Keratinocyte (primary cell): ENCODE results near the gene TNRC6A. TPM values are rescaled to one million over a fixed set of nuclear protein-coding genes. Genes with fewer than 3 reads are reported as not detected.

Source experiments
- DNase-seq: peaks from one replicate; pipeline ENCODE4 v3.0.0-alpha.2; 2011; ENCODE audit warnings: low read depth, missing footprints, low spot score
- FAIRE-seq: peaks from 2 replicates; lab custom pipeline; 2011; peaks lifted over from hg19 to GRCh38; lab: Jason Lieb, UNC
- H2AFZ ChIP-seq: 2 replicates; pipeline ENCODE4 v1.6.0; 2012; ENCODE audit warnings: low read length, control low read depth, inconsistent platforms; ENCODE audit not compliant: control insufficient read depth
- H3K27ac ChIP-seq: 2 replicates; pipeline ENCODE4 v1.5.1; 2011; ENCODE audit warnings: low read length; ENCODE audit not compliant: control insufficient read depth, insufficient read depth
- H3K27me3 ChIP-seq: 3 replicates; pipeline ENCODE4 v1.6.0; 2011; ENCODE audit warnings: low read length; ENCODE audit not compliant: control insufficient read depth, insufficient read depth; ENCODE audit errors: extremely low read depth
- H3K36me3 ChIP-seq, 2 experiments: 2 replicates in 1 of 2; 3 replicates in 1 of 2; pipeline ENCODE4 v1.5.1; 2011; ENCODE audit warnings: low read length in 2 of 2, mild to moderate bottlenecking in 1 of 2; ENCODE audit not compliant: control insufficient read depth in 2 of 2, insufficient read depth in 2 of 2; ENCODE audit errors: extremely low read depth in 1 of 2
- H3K4me1 ChIP-seq: 3 replicates; pipeline ENCODE4 v1.5.1; 2011; ENCODE audit warnings: low read length; ENCODE audit not compliant: control insufficient read depth, insufficient read depth; ENCODE audit errors: extremely low read depth
- H3K4me2 ChIP-seq: 3 replicates; pipeline ENCODE4 v1.6.0; 2011; ENCODE audit warnings: low read depth, low read length; ENCODE audit not compliant: control insufficient read depth, insufficient read depth; ENCODE audit errors: extremely low read depth
- H3K4me3 ChIP-seq, 3 experiments: fragments of 200-600 bp in 1 of 3; sonication (generic) in 1 of 3; 2 replicates in 2 of 3; 3 replicates in 1 of 3; pipeline ENCODE4 v1.5.1; 2011 to 2016; ENCODE audit warnings: low read length in 3 of 3, mild to moderate bottlenecking in 3 of 3, control low read depth in 2 of 3, inconsistent platforms in 1 of 3, low read depth in 1 of 3, mixed read lengths in 1 of 3, mixed run types in 1 of 3, moderate library complexity in 1 of 3; ENCODE audit not compliant: control insufficient read depth in 2 of 3, insufficient read depth in 2 of 3; ENCODE audit errors: extremely low read depth in 1 of 3
- H3K79me2 ChIP-seq: 2 replicates; pipeline ENCODE4 v1.6.0; 2012; ENCODE audit warnings: low read length; ENCODE audit not compliant: control insufficient read depth, insufficient read depth
- H3K9ac ChIP-seq: 3 replicates; pipeline ENCODE4 v1.6.0; 2011; ENCODE audit warnings: low read length; ENCODE audit not compliant: control insufficient read depth, insufficient read depth; ENCODE audit errors: extremely low read depth
- H3K9me1 ChIP-seq: 3 replicates; pipeline ENCODE4 v1.6.0; 2011; ENCODE audit warnings: low read length; ENCODE audit not compliant: control insufficient read depth, insufficient read depth; ENCODE audit errors: extremely low read depth
- H3K9me3 ChIP-seq: 2 replicates; pipeline ENCODE4 v1.5.1; 2012; ENCODE audit warnings: low read depth, low read length; ENCODE audit not compliant: control insufficient read depth
- H4K20me1 ChIP-seq: 3 replicates; pipeline ENCODE4 v1.6.0; 2011; ENCODE audit warnings: low read length; ENCODE audit not compliant: control insufficient read depth, insufficient read depth; ENCODE audit errors: extremely low read depth
- CTCF ChIP-seq, 3 experiments: IDR thresholded peaks in 1 of 3; conservative IDR thresholded peaks in 1 of 3; optimal IDR thresholded peaks in 1 of 3; 2 replicates in 2 of 3; 3 replicates in 1 of 3; pipeline versions ENCODE3 to v1.5.1; 2011; ENCODE audit warnings: low read length in 3 of 3, mild to moderate bottlenecking in 3 of 3, moderate library complexity in 2 of 3, control low read depth in 1 of 3, inconsistent platforms in 1 of 3; ENCODE audit not compliant: insufficient read depth in 2 of 3; ENCODE audit errors: extremely low read depth in 1 of 3
- EZH2 ChIP-seq: IDR thresholded peaks from one replicate; pipeline ENCODE4 v1.6.1; 2012; ENCODE audit warnings: inconsistent platforms, mild to moderate bottlenecking, low read length, moderate library complexity
- dilution Hi-C: fragments of 300-500 bp; cut with MboI; formaldehyde crosslinking; loops from one replicate; pipeline ENCODE4 v1.7.0; 2020; ENCODE audit warnings: low sequenced_read_pairs; ENCODE audit not compliant: extremely low pct_ligation_motif_present
- polyA plus RNA-seq, 5 experiments: library from polyadenylated mRNA; depleted of rRNA in 3 of 5; stranded (reverse) in 3 of 5; stranded (forward) in 1 of 5; unstranded in 1 of 5; fragments of >200 nt; gene quantifications; 1 replicate in 1 of 5; 2 replicates in 3 of 5; 3 replicates in 1 of 5; pipeline versions ENCODE4 v1.2.1 to v1.2.3, GENCODE V29; 2011 to 2012; ENCODE audit warnings: missing spikeins in 2 of 5, low read depth in 1 of 5, low replicate concordance in 1 of 5

Gene TNRC6A
- polyA plus RNA-seq, 1 donor (not counting 4 experiments of a cell fraction or from before 2014, with no cell fraction given), result 23.3 TPM

- dilution Hi-C loops, result no loop called here
Measured at GRCh38 chr16:24683250-24683649, 46.2 kb upstream of the TNRC6A start.

GRCh38 chr16:24683847-24684493 lies 45.5 kb upstream of the TNRC6A start:
- Histone ChIP-seq H3K4me2 (no peak overlapping the region), H3K4me3 (no peak overlapping the region), H3K9ac (no peak overlapping the region), H3K36me3 (no peaks in the 10 kb centered on the region), H2AFZ (no peak overlapping the region), H3K27me3 (no peaks in the 10 kb centered on the region), H3K9me3 (no peaks in the 10 kb centered on the region), H3K4me1 (peaks cover 23% of the 10 kb centered on the region), H3K79me2 (no peaks in the 10 kb centered on the region), H3K27ac (no peak overlapping the region), H3K9me1 (no peaks in the 10 kb centered on the region), H4K20me1 (no peaks in the 10 kb centered on the region)
- DNase-seq, result no peak
- FAIRE-seq, result no peak
- dilution Hi-C loops, result no loop called here
- TF ChIP-seq CTCF (optimal IDR thresholded peaks at IDR 0.05 in 1 of 3, IDR thresholded peaks at IDR 0.05 in 1 of 3, conservative IDR thresholded peaks at IDR 0.05 in 1 of 3; ENCODE audit: extremely low read depth in 1 of 3, insufficient read depth in 2 of 3, low read length in 3 of 3) (no peak), EZH2 (no peak)

More at GRCh38 chr16:24683250-24683649, 46.2 kb upstream of the TNRC6A start:
- DNase-seq (no peak), FAIRE-seq (no peak)
- H2AFZ ChIP-seq, result no peak overlapping the region
- H3K9ac ChIP-seq, result no peak overlapping the region
- peaks cover 23% of the 10 kb centered on the region for H3K4me1 ChIP-seq
- no peaks in the 10 kb centered on the region for H3K9me3 ChIP-seq
- H3K27me3 ChIP-seq, result no peaks in the 10 kb centered on the region
- no peak overlapping the region for H3K27ac ChIP-seq
- TF ChIP-seq CTCF (optimal IDR thresholded peaks at IDR 0.05 in 1 of 3, IDR thresholded peaks at IDR 0.05 in 1 of 3, conservative IDR thresholded peaks at IDR 0.05 in 1 of 3; ENCODE audit: extremely low read depth in 1 of 3, insufficient read depth in 2 of 3, low read length in 3 of 3), result no peak
- TF ChIP-seq EZH2, result no peak
- H3K4me2 ChIP-seq, result no peak overlapping the region
- H3K79me2 ChIP-seq, result no peaks in the 10 kb centered on the region
- no peaks in the 10 kb centered on the region for H3K9me1 ChIP-seq
- no peak overlapping the region for H3K4me3 ChIP-seq
- no peaks in the 10 kb centered on the region for H4K20me1 ChIP-seq
- no peaks in the 10 kb centered on the region for H3K36me3 ChIP-seq
